Measurements from ENCODE around the gene ANKMY1.

Gene ANKMY1

DNA sequence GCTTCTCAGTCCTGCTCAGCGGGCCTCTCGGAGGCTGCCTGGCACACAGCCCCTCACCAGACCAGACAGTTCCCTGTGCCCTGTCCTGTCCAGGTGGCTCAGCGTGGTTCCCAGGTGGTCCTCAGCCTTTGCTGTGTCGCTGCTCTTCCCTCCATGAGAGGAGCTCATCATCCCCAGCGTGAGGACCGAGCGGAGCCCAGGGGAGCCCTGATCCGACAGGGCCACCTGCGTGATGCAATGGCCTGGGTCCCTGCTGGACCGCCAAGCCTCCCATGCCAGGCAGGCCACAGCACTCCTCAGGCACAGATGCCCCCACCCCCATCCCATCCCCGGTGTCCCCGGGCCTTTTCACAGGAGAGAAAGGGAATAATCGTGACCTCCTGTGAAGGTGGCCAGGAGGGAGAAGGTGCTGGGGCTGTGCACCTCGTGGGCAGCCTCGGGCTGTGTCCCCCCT lies 118.1 kb downstream of the ANKMY1 start:
- H3K4me3 ChIP-seq (ENCODE audit: low read depth, low read length) = no peak overlapping the region
- no peaks in the 10 kb centered on the region for H3K36me3 ChIP-seq
- TF ChIP-seq, protein P1, sequence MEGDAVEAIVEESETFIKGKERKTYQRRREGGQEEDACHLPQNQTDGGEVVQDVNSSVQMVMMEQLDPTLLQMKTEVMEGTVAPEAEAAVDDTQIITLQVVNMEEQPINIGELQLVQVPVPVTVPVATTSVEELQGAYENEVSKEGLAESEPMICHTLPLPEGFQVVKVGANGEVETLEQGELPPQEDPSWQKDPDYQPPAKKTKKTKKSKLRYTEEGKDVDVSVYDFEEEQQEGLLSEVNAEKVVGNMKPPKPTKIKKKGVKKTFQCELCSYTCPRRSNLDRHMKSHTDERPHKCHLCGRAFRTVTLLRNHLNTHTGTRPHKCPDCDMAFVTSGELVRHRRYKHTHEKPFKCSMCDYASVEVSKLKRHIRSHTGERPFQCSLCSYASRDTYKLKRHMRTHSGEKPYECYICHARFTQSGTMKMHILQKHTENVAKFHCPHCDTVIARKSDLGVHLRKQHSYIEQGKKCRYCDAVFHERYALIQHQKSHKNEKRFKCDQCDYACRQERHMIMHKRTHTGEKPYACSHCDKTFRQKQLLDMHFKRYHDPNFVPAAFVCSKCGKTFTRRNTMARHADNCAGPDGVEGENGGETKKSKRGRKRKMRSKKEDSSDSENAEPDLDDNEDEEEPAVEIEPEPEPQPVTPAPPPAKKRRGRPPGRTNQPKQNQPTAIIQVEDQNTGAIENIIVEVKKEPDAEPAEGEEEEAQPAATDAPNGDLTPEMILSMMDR (IDR thresholded peaks at IDR 0.05; ENCODE audit: low read depth, low read length) = no peak
- no peaks in the 10 kb centered on the region for H3K9me3 ChIP-seq (ENCODE audit: severe bottlenecking)
- H3K27ac ChIP-seq = no peak overlapping the region
- H3K27me3 ChIP-seq (ENCODE audit: insufficient read depth, low read depth, severe bottlenecking) = no peaks in the 10 kb centered on the region
- peak; percentile 6 for DNase-seq

- H3K4me3 ChIP-seq (ENCODE audit: low read depth, low read length) = no peak overlapping the region
- TF ChIP-seq, protein P1 (IDR thresholded peaks at IDR 0.05; ENCODE audit: low read depth, low read length) = no peak
- H3K27me3 ChIP-seq (ENCODE audit: insufficient read depth, low read depth, severe bottlenecking) = no peaks in the 10 kb centered on the region
- H3K9me3 ChIP-seq (ENCODE audit: severe bottlenecking) = no peaks in the 10 kb centered on the region
- H3K36me3 ChIP-seq = no peaks in the 10 kb centered on the region
- H3K27ac ChIP-seq = no peak overlapping the region
- peak; percentile 4 for DNase-seq
Measured at GRCh38 chr2:240438810-240439697, 118.7 kb downstream of the ANKMY1 start.

DNA sequence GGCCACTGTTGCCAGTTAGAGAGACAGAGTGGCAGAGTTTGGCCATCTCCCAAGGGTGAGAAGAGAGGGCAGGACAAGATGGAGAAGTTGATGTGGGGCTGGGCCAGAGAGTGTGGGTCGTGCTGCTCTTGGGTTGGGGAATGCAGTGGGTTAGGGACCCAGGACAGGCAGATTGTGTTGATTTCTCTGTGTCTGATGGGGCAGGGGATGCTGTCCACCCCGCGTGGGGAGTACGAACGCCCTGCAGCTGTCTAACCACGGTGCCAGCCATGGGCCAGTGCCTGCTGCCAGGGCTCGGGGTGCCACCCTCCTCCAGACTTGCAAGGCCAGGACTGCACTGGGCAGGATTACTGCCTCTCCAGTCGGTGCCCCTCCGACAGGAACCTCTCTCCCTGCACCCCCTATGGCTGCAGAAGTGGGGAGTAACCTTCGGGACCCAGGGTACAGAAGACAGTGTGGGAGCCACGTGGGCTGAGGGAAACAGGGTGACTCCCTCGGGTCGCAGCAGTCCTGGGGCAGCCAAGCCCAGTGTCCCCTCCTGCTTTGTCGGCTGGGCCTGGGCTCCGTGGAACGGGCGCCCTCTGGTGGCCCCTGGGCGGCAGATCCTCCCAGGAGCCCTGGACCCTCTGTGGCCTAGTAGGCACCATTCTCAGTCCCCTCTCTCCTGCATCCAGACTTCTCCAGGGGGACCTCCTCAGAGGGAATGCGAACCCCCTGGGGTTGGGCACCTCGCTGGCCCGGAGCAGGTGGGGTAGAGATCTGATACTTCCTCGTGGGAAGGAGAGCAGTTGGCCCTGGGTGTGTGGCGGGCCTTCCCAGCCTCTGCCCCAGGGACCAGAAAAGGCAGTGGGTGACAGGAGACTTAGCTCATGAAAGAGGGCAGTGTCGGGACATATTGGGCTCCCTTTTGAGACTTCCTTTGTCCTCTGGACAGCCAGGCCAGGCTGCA lies 119.7 kb downstream of the ANKMY1 start:
- Histone ChIP-seq H3K9me3 (ENCODE audit: severe bottlenecking) (no peaks in the 10 kb centered on the region), H3K27ac (no peak overlapping the region), H3K4me3 (ENCODE audit: low read depth, low read length) (no peak overlapping the region), H3K27me3 (ENCODE audit: insufficient read depth, low read depth, severe bottlenecking) (no peaks in the 10 kb centered on the region), H3K36me3 (no peaks in the 10 kb centered on the region)
- DNase-seq = peak; percentile 64
- TF ChIP-seq, protein P1 (IDR thresholded peaks at IDR 0.05; ENCODE audit: low read depth, low read length) = peak; percentile 96

GRCh38 chr2:240437551-240437860 lies 120.3 kb downstream of the ANKMY1 start:
- Histone ChIP-seq H3K9me3 (ENCODE audit: severe bottlenecking) (no peaks in the 10 kb centered on the region), H3K4me3 (ENCODE audit: low read depth, low read length) (no peak overlapping the region), H3K36me3 (no peaks in the 10 kb centered on the region), H3K27me3 (ENCODE audit: insufficient read depth, low read depth, severe bottlenecking) (no peaks in the 10 kb centered on the region), H3K27ac (no peak overlapping the region)
- DNase-seq = peak; percentile 6
- TF ChIP-seq, protein P1 (IDR thresholded peaks at IDR 0.05; ENCODE audit: low read depth, low read length) = no peak

DNA sequence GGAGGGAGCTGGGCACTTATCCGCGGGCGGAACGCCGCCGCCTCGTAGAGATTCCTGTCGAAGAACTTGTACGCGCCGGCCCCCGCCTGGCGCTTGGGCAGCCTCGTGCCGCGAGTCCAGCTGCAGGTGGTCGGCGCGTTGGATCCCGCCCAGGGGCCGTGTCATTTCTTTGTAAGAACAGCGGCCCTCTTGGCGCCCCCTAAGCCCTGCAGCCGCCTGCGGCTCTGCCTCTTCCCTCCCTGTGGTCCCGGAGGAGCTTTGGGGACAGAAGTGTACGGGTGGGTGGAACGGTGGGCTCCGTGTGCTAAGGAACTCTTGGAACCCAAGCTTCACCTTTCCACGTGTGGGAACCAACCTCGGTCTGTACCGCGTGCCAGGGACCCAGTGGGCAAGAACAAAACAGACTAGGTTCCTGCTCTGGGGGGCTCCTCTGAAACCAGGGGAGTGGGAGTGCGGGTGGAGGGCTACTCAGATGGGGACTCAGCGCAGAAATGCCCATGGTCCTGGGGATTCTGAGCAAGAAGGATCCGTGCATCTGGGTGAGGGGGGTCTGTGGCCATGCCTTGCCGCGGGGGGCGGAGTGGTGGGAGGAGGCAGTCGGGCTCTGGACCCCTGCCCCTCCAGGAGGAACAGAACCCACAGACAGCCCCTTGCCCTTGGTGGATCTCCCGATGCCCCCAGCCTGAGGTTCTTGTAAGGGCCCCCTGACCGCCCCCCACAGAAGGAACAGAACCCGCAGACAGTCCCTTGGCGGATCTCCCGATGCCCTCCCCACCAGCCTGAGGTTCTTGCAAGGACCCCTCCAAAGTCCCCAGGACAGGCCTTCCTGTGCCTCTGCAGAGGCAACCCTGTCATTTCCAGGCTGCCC lies 120.9 kb downstream of the ANKMY1 start:
- Histone ChIP-seq H3K4me3 (ENCODE audit: low read depth, low read length) (peak overlapping the region; percentile 57), H3K9me3 (ENCODE audit: severe bottlenecking) (no peaks in the 10 kb centered on the region), H3K36me3 (no peaks in the 10 kb centered on the region), H3K27ac (no peak overlapping the region), H3K27me3 (ENCODE audit: insufficient read depth, low read depth, severe bottlenecking) (no peaks in the 10 kb centered on the region)
- DNase-seq = peak; percentile 39
- TF ChIP-seq, protein P1 (IDR thresholded peaks at IDR 0.05; ENCODE audit: low read depth, low read length) = no peak
